Duodenal mucosa (tissue), 2 donors: ENCODE measurements around the gene LILRA5.
"Not testable (repeated sequence)": the region's sequence is repeated elsewhere in the genome, so short reads cannot be mapped to it uniquely, and the experiment has no call there.

Experiments used
- H3K27ac ChIP-seq: one replicate; pipeline ENCODE4 v1.7.0; 2013; ENCODE audit warnings: low read depth, low read length
- H3K27me3 ChIP-seq, 2 donors: one replicate each; pipeline ENCODE4 v1.7.0; 2013; ENCODE audit warnings: low read length in 2 of 2, control low read depth in 1 of 2; ENCODE audit not compliant: insufficient read depth in 2 of 2, control insufficient read depth in 1 of 2
- H3K36me3 ChIP-seq, 2 donors: one replicate each; pipeline ENCODE4 v1.7.0; 2013; ENCODE audit warnings: low read length in 2 of 2, control low read depth in 1 of 2; ENCODE audit not compliant: insufficient read depth in 2 of 2, control insufficient read depth in 1 of 2
- H3K4me1 ChIP-seq, 2 donors: one replicate each; pipeline ENCODE4 v1.7.0; 2013; ENCODE audit warnings: low read length in 2 of 2, control low read depth in 1 of 2; ENCODE audit not compliant: insufficient read depth in 2 of 2, control insufficient read depth in 1 of 2
- H3K4me3 ChIP-seq, 2 donors: one replicate each; pipeline ENCODE4 v1.7.0; 2013; ENCODE audit warnings: low read length in 2 of 2, low read depth in 1 of 2
- H3K9ac ChIP-seq, 2 donors: one replicate each; pipeline ENCODE4 v1.7.0; 2013; ENCODE audit warnings: low read length in 2 of 2, low read depth in 1 of 2
- H3K9me3 ChIP-seq, 2 donors: one replicate each; pipeline ENCODE4 v1.7.0; 2013; ENCODE audit warnings: low read length in 2 of 2, control low read depth in 1 of 2; ENCODE audit not compliant: control insufficient read depth in 1 of 2

Gene LILRA5

DNA sequence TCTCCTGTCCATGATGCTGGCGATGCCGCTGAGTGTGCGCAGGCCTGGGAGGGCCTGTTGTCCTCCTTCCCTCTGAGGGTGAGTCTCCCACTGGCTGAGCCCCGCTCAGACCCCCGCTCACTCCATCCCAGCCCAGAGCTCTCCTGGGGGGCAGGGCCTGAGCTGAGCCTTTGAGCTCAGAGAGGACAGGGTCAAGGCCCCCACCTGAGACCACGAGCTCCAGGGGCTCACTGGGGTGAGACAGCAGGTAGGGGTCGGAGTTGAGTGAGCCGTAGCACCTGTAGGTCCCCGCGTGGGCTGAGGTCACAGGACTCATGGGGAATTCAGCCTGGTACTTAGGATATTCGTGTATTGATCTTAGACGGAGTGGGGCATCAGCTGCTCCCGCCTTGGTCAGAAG lies 34.9 kb downstream of the LILRA5 start:
- H3K4me1 ChIP-seq, H3K27ac ChIP-seq, H3K9me3 ChIP-seq, H3K9ac ChIP-seq, H3K4me3 ChIP-seq, H3K27me3 ChIP-seq, H3K36me3 ChIP-seq: not testable (repeated sequence)

DNA sequence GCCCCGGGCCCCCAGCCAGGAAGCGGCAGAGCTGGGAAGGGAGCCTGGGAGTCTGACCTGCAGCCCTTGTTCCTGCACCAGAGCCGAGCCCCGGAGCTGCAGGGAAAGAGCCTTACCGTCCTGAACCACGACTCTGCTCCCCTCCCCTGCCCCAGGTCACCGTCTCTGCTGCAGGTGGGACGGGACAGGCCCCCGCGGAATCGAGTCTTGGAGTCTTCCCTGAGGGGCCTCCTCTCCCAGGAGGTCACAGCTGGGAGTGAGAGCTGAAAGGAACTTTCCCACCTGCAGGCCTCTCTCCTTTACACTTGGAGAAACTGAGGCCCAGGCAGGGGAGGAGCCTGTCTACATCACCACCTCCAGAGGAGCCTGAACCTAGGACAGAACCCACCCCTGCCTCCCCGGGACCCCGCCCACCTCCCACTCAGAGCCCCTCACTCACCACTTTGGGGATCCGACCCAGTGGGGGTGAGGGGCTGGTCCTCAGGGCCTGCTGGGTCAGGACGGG lies 35.8 kb downstream of the LILRA5 start:
- not testable (repeated sequence) for H3K27me3 ChIP-seq, H3K4me1 ChIP-seq

GRCh38 chr19:54275951-54276350 lies 37.0 kb downstream of the LILRA5 start:
- H3K27ac ChIP-seq = no peak overlapping the region
- no peaks in the 10 kb centered on the region for H3K4me1 ChIP-seq
- no peak overlapping the region for H3K9ac ChIP-seq
- H3K36me3 ChIP-seq = no peaks in the 10 kb centered on the region
- no peaks in the 10 kb centered on the region for H3K27me3 ChIP-seq
- H3K9me3 ChIP-seq = no peaks in the 10 kb centered on the region
- no peak overlapping the region for H3K4me3 ChIP-seq

More for the DNA sequence above, 35.8 kb downstream of the LILRA5 start:
- H3K4me3 ChIP-seq, H3K9ac ChIP-seq, H3K27ac ChIP-seq, H3K36me3 ChIP-seq, H3K9me3 ChIP-seq: not testable (repeated sequence)

- not testable (repeated sequence) for H3K9me3 ChIP-seq, H3K36me3 ChIP-seq, H3K27ac ChIP-seq, H3K4me1 ChIP-seq, H3K27me3 ChIP-seq, H3K4me3 ChIP-seq, H3K9ac ChIP-seq
These were observed 38.5 kb downstream of the LILRA5 start for GRCh38 chr19:54274516-54274915.

DNA sequence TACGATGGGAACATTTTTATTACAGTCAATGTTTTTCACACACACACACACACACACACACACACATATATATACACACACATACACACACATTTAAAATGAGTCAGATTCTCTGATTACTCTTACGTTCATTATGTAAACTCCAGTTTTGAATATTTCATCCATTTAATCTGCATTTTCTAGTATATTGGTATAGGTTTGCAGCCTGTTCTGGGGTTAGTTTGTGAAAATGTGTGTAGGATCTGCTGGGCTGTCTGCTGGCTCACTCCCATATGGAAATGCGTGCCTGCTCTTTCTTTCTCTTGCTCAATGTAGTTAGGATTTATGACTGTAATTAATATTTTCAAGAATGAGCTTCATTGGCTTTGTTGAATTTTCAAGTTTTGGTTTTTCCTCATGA lies 39.1 kb downstream of the LILRA5 start:
- no peaks in the 10 kb centered on the region for H3K9me3 ChIP-seq
- H3K27ac ChIP-seq = no peak overlapping the region
- no peak overlapping the region for H3K9ac ChIP-seq
- H3K36me3 ChIP-seq = no peaks in the 10 kb centered on the region
- no peak overlapping the region for H3K4me3 ChIP-seq
- no peaks in the 10 kb centered on the region for H3K4me1 ChIP-seq
- peaks cover 0 to 4% of the 10 kb centered on the region in 2 donors for H3K27me3 ChIP-seq

- not testable (repeated sequence) for H3K27me3 ChIP-seq, H3K9ac ChIP-seq, H3K36me3 ChIP-seq, H3K27ac ChIP-seq, H3K4me3 ChIP-seq, H3K4me1 ChIP-seq, H3K9me3 ChIP-seq
These were observed 40.8 kb downstream of the LILRA5 start for GRCh38 chr19:54272181-54272580.

GRCh38 chr19:54271587-54271986 lies 41.4 kb downstream of the LILRA5 start:
- H3K36me3 ChIP-seq, H3K9ac ChIP-seq, H3K4me1 ChIP-seq, H3K9me3 ChIP-seq, H3K27me3 ChIP-seq, H3K4me3 ChIP-seq, H3K27ac ChIP-seq: not testable (repeated sequence)

- Histone ChIP-seq H3K27me3 (peaks cover 3 to 4% of the 10 kb centered on the region in 2 donors), H3K9me3 (no peaks in the 10 kb centered on the region), H3K9ac (no peak overlapping the region)
These were observed 41.9 kb downstream of the LILRA5 start for GRCh38 chr19:54271106-54271505.

GRCh38 chr19:54268936-54269335 lies 44.0 kb downstream of the LILRA5 start:
- Histone ChIP-seq H3K4me1 (no peaks in the 10 kb centered on the region), H3K27ac (no peak overlapping the region), H3K27me3 (peaks cover 3 to 4% of the 10 kb centered on the region in 2 donors), H3K4me3 (no peak overlapping the region), H3K36me3 (no peaks in the 10 kb centered on the region), H3K9me3 (no peaks in the 10 kb centered on the region), H3K9ac (no peak overlapping the region)

More at GRCh38 chr19:54271106-54271505, 41.9 kb downstream of the LILRA5 start:
- Histone ChIP-seq H3K4me1 (no peaks in the 10 kb centered on the region), H3K36me3 (no peaks in the 10 kb centered on the region), H3K4me3 (no peak overlapping the region), H3K27ac (no peak overlapping the region)

GRCh38 chr19:54266133-54266532 lies 46.8 kb downstream of the LILRA5 start:
- no peak overlapping the region for H3K27ac ChIP-seq
- no peaks in the 10 kb centered on the region for H3K9me3 ChIP-seq
- H3K4me3 ChIP-seq = no peak overlapping the region
- H3K27me3 ChIP-seq = peaks cover 3 to 6% of the 10 kb centered on the region in 2 donors
- H3K4me1 ChIP-seq = no peaks in the 10 kb centered on the region
- H3K36me3 ChIP-seq = no peaks in the 10 kb centered on the region
- no peak overlapping the region for H3K9ac ChIP-seq

DNA sequence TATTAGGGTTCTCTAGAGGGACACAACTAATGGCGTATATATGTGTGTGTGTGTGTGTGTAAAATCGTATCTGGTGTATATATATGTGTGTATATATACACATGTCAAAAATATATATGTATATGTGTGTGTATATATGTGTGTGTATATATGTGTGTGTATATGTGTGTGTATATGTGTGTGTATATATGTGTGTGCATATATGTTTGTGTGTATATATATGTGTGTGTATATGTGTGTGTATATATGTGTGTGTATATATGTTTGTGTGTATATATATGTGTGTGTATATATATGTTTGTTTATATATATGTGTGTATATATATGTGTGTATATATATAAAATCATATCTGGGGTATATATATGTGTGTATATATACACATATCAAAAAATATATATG lies 50.5 kb downstream of the LILRA5 start:
- peaks cover 0 to 2% of the 10 kb centered on the region in 2 donors for H3K27me3 ChIP-seq
- H3K36me3 ChIP-seq = no peaks in the 10 kb centered on the region
- H3K9me3 ChIP-seq = no peaks in the 10 kb centered on the region
- no peak overlapping the region for H3K9ac ChIP-seq
- H3K4me3 ChIP-seq = no peak overlapping the region
- H3K27ac ChIP-seq = no peak overlapping the region
- no peaks in the 10 kb centered on the region for H3K4me1 ChIP-seq
